Endothelial cell (in vitro differentiated cells): Measurements from ENCODE around the gene ADSS1. TPM values are rescaled to one million over a fixed set of nuclear protein-coding genes. Genes with fewer than 3 reads are reported as not detected.

Experiments used
- DNase-seq: peaks from one replicate; pipeline ENCODE4 v3.0.0; 2021; ENCODE audit warnings: low spot score
- H3K27ac Mint-ChIP-seq: one replicate; pipeline ENCODE4 v1.8.0; 2021; ENCODE audit warnings: mixed read lengths, inconsistent platforms; ENCODE audit not compliant: unreplicated experiment
- H3K27me3 Mint-ChIP-seq: one replicate; pipeline ENCODE4 v1.8.0; 2021; ENCODE audit warnings: mild to moderate bottlenecking, moderate library complexity, mixed read lengths, inconsistent platforms; ENCODE audit not compliant: unreplicated experiment
- H3K36me3 Mint-ChIP-seq: one replicate; pipeline ENCODE4 v1.8.0; 2021; ENCODE audit warnings: mild to moderate bottlenecking, low read depth, mixed read lengths, inconsistent platforms; ENCODE audit not compliant: unreplicated experiment
- H3K4me1 Mint-ChIP-seq: one replicate; pipeline ENCODE4 v1.8.0; 2021; ENCODE audit warnings: mild to moderate bottlenecking, mixed read lengths, inconsistent platforms; ENCODE audit not compliant: unreplicated experiment
- H3K4me3 Mint-ChIP-seq: one replicate; pipeline ENCODE4 v1.8.0; 2021; ENCODE audit warnings: mild to moderate bottlenecking, mixed read lengths, inconsistent platforms; ENCODE audit not compliant: unreplicated experiment
- H3K9me3 Mint-ChIP-seq: one replicate; pipeline ENCODE4 v1.8.0; 2021; ENCODE audit warnings: mixed read lengths, inconsistent platforms; ENCODE audit not compliant: unreplicated experiment
- total RNA-seq: library from RNA; stranded (reverse); fragmentation: NEBNext Ultra II Directional; extraction: Animal tissue kit (Norgen Biotek cat#: 25700); gene quantifications from one replicate; pipeline ENCODE4 v1.2.1, GENCODE V29; 2021; ENCODE audit not compliant: unreplicated experiment
- TF ChIP-seq, protein P1 (sequence below): fragments of 200-600 bp; sonication (generic); IDR thresholded peaks from one replicate; pipeline ENCODE4 v1.5.0; 2021; ENCODE audit warnings: antibody characterized with exemption; ENCODE audit not compliant: unreplicated experiment

The ADSS1 gene
- total RNA-seq, 1 donor from 2014 or later: 6.1 TPM

- Mint-ChIP-seq H3K27me3 (peaks cover 12% of the 10 kb centered on the region), H3K4me1 (peaks cover 14% of the 10 kb centered on the region), H3K27ac (peak overlapping the region; percentile 67), H3K9me3 (no peaks in the 10 kb centered on the region), H3K4me3 (peak overlapping the region; percentile 97), H3K36me3 (peaks cover 29% of the 10 kb centered on the region)
- DNase-seq: no peak
- TF ChIP-seq, protein P1, sequence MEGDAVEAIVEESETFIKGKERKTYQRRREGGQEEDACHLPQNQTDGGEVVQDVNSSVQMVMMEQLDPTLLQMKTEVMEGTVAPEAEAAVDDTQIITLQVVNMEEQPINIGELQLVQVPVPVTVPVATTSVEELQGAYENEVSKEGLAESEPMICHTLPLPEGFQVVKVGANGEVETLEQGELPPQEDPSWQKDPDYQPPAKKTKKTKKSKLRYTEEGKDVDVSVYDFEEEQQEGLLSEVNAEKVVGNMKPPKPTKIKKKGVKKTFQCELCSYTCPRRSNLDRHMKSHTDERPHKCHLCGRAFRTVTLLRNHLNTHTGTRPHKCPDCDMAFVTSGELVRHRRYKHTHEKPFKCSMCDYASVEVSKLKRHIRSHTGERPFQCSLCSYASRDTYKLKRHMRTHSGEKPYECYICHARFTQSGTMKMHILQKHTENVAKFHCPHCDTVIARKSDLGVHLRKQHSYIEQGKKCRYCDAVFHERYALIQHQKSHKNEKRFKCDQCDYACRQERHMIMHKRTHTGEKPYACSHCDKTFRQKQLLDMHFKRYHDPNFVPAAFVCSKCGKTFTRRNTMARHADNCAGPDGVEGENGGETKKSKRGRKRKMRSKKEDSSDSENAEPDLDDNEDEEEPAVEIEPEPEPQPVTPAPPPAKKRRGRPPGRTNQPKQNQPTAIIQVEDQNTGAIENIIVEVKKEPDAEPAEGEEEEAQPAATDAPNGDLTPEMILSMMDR: no peak
Observed at GRCh38 chr14:104753528-104754212, 29.6 kb downstream of the ADSS1 start.

- H3K36me3 Mint-ChIP-seq: peaks cover 36% of the 10 kb centered on the region
- TF ChIP-seq, protein P1: no peak
- H3K27ac Mint-ChIP-seq: no peak overlapping the region
- peaks cover 12% of the 10 kb centered on the region for H3K27me3 Mint-ChIP-seq
- H3K4me3 Mint-ChIP-seq: peak overlapping the region; percentile 97
- H3K9me3 Mint-ChIP-seq: no peaks in the 10 kb centered on the region
- peaks cover 14% of the 10 kb centered on the region for H3K4me1 Mint-ChIP-seq
- no peak for DNase-seq
Observed at GRCh38 chr14:104754213-104754851, 30.3 kb downstream of the ADSS1 start.

- Mint-ChIP-seq H3K9me3 (no peaks in the 10 kb centered on the region), H3K27ac (no peak overlapping the region), H3K36me3 (peaks cover 32% of the 10 kb centered on the region)
Observed at GRCh38 chr14:104755621-104756020, 31.6 kb downstream of the ADSS1 start.

GRCh38 chr14:104756477-104757237 lies 32.6 kb downstream of the ADSS1 start:
- no peak for DNase-seq
- no peak overlapping the region for H3K27ac Mint-ChIP-seq
- H3K27me3 Mint-ChIP-seq: peaks cover 19% of the 10 kb centered on the region
- TF ChIP-seq, protein P1: no peak
- no peaks in the 10 kb centered on the region for H3K9me3 Mint-ChIP-seq
- H3K4me1 Mint-ChIP-seq: peaks cover 14% of the 10 kb centered on the region
- peaks cover 42% of the 10 kb centered on the region for H3K36me3 Mint-ChIP-seq
- no peak overlapping the region for H3K4me3 Mint-ChIP-seq

More at GRCh38 chr14:104755621-104756020, 31.6 kb downstream of the ADSS1 start:
- Mint-ChIP-seq H3K4me3 (peak overlapping the region; percentile 32), H3K27me3 (peaks cover 17% of the 10 kb centered on the region), H3K4me1 (peaks cover 14% of the 10 kb centered on the region)
- no peak for DNase-seq
- TF ChIP-seq, protein P1: no peak

DNA sequence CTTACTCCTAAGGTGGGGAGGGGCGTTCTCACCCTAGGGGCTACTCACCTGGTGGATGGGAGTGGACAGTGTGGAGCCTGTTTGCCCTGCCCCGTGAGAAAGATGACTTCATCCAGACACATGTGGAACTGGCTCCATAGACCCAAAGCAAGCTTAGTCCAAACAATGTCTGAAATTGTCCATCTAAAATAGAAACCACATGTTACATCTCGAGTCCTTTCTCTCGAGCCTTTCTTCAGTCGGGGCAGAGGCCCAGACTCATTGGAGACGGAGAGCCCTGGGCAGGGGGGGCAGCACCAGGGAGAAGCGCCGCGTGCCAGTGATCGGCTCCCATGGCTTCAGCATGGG lies 33.2 kb downstream of the ADSS1 start:
- Mint-ChIP-seq H3K9me3 (no peaks in the 10 kb centered on the region), H3K36me3 (peaks cover 45% of the 10 kb centered on the region), H3K4me3 (peak overlapping the region; percentile 52), H3K27me3 (peaks cover 19% of the 10 kb centered on the region), H3K4me1 (peaks cover 14% of the 10 kb centered on the region), H3K27ac (no peak overlapping the region)
- no peak for DNase-seq
- TF ChIP-seq, protein P1: no peak
